ENCODE results near the gene GABBR2.

DNA sequence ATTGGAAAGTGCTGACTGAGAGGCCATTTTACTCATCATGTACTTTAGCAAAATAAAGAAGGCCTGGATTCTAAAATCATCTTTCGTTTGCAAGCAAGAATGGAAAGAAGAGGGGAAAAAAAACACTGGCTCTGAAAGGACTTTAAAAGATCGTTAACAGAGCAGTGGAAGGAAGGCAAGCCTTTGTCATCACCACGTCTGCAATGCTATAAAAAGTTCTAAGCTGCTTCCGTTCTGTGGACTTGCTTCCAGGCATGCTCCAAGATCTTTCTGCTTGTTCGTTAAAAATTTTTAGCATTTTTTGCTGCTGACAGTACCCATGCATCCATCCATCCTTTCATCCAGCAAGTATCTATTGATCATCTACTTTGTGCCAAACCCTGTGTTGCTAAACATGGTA, 226.5 kb downstream of the GABBR2 start:
- no peak for TF ChIP-seq NCOA1 (IDR thresholded peaks at IDR 0.05; ENCODE audit: low read depth)
- TF ChIP-seq HCFC1 (IDR thresholded peaks at IDR 0.05; ENCODE audit: low read depth, low read length), result no peak
- no peak for TF ChIP-seq EP300 (IDR thresholded peaks at IDR 0.05; ENCODE audit: low read length)

Data from K562 (cell line).